Left colon (tissue), 2 donors: ENCODE results near the gene GCN1. TPM values are rescaled to one million over a fixed set of nuclear protein-coding genes. Genes with fewer than 3 reads are reported as not detected.

Source experiments
- ATAC-seq: fragments of 200-7000 bp; cut with Tn5 transposase; one replicate; pipeline ENCODE4 v1.9.1; 2020; ENCODE audit warnings: mild to moderate bottlenecking, moderate library complexity
- DNase-seq, 2 donors: peaks; one replicate each; pipeline ENCODE4 v3.0.0-alpha.2; 2020
- intact Hi-C, 2 donors: fragments of 100-400 bp; cut with DNase I in 1 of 2; cut with micrococcal nuclease in 1 of 2; formaldehyde crosslinking; loops; one replicate each; pipeline versions ENCODE4 v1.11.2 to v1.14.0; 2022; cut with DNase I, micrococcal nuclease
- total RNA-seq, 2 donors: library from RNA; stranded (reverse); fragmentation: NEBNext Ultra II Directional; extraction: Animal tissue kit (Norgen Biotek cat#: 25700); gene quantifications; one replicate each; pipeline ENCODE4 v1.2.1, GENCODE V29; 2021
- donor health status: DM: no; HTN: no; CAD: no.
- donor health status: DM: yes; HTN: yes; CAD: no.

Gene GCN1
- total RNA-seq, 2 donors from 2014 or later: 61.3 to 78.8 TPM

- intact Hi-C loops: no loop called here
- ATAC-seq: no peak
- DNase-seq: no peak
These were observed 84.8 kb downstream of the GCN1 start for GRCh38 chr12:120109570-120110267.

DNA sequence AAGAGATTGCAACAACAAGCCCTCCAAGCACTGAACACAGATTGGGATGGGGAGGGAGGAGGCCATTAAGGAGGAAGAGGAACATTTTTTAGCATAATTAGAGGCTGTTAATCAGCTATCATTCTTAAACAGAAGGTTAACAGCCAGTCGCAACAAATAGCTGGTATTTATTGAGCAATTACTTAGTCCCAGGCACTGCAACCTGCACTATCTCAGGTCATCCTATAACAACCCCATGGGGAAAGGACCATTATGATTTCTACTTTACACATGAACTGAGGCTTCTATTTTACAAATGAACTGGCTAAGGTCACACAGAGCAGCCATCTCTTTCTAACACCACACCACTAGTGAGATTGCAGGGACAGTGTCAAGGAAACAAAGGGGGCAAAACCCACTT lies 88.4 kb downstream of the GCN1 start:
- no peak for ATAC-seq
- DNase-seq: no peak
- intact Hi-C loops: no loop called here

- no peak for ATAC-seq
- intact Hi-C loops: no loop called here
- DNase-seq: no peak
These were observed 91.1 kb downstream of the GCN1 start for GRCh38 chr12:120103371-120103770.

- no peak for DNase-seq
- no peak for ATAC-seq
- intact Hi-C loops: no loop called here
These were observed 91.5 kb downstream of the GCN1 start for GRCh38 chr12:120103044-120103338.

DNA sequence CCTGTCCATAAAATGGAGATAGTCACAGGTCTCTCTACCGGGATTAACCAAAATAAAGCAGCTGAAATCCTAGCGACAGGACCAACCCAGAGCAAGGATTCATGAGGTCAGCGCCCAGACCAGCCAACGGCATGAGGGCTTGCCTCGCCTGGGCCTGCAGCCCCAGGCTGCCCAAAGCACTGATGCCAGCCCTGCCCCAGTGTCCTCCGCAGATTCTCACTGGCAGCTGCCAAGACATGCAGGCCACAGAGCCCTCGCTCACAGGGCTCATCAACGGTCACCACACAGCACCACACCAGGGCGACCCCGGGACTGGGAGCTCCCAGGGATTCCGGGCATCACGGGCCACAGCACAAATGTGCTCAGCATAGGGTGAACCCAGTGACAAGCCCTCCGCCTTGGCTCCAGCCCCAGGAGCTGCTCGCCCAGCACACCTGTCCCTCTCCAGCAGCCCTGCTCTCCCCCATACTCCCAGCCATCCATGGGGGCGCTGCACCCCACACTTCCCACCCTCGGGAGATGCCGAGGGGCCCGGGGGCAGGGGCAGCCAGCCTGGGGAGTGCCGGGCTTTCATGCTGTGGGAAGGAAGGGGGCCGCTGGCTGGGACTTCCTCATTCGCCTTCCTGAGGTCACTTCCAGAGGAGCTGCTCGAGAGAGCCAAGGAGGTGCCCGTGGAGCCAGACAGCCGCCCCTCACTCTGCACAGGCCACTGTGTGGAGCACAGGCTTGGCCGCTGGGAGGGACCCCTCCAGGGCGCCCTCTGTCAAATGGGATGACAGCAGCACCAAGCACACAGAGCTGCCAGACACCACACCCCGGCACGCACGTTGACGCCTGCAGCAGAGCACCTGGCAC lies 92.1 kb downstream of the GCN1 start:
- ATAC-seq: peak; percentile 3
- no peak for DNase-seq
- intact Hi-C loops: no loop called here

- DNase-seq (no peak), ATAC-seq (no peak)
- intact Hi-C loops: no loop called here
These were observed 92.9 kb downstream of the GCN1 start for GRCh38 chr12:120101617-120102016.

- intact Hi-C loops: no loop called here
- no peak for ATAC-seq
- no peak for DNase-seq
These were observed 93.3 kb downstream of the GCN1 start for GRCh38 chr12:120101182-120101581.

DNA sequence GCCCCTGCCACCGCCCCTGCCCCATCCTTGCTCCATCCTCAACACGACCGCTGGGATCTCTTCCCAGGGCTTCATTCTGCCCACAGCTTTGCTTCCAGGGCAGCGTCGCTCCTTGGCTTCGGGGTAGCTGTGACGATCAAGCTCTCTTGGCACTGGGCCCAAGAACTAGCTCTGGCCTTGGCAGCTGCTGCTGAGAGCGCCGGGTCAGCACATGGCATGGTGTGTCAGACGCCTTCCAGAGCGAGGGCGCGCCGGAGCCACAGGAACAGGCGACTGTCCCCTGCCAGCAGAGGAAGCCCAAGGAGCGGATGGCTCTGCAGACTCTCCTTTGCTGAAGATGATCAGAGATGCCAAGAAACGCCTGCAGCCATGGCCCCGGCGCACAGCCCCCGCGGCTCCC lies 93.9 kb downstream of the GCN1 start:
- ATAC-seq (no peak), DNase-seq (peak in 1 of 2 donors; percentile 69)
- intact Hi-C loops: no loop called here

DNA sequence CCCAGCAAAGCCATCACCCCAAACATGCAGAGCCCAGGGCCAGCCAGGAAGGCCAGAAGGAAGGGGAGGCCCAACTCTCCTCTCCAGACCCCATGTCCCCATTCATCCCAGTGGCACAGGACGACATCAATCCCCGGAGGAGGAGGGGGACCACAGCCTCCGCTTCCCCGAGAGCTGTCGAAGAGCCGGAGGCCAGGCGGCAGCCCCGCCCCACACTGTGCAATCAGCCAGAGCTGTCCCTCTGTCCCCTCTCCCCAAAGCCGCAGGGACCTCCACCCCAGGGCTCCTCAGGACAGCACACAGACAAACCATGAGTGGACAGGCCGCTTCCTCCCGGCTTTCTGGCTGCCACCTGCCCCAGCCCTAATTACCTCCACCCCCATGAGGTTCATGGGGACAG lies 94.8 kb downstream of the GCN1 start:
- intact Hi-C loops: no loop called here
- ATAC-seq: no peak
- no peak for DNase-seq

GRCh38 chr12:120098756-120099470 lies 95.6 kb downstream of the GCN1 start:
- intact Hi-C loops: no loop called here
- no peak for DNase-seq
- ATAC-seq: no peak

- DNase-seq (no peak), ATAC-seq (no peak)
- intact Hi-C loops: no loop called here
These were observed 97.8 kb downstream of the GCN1 start for GRCh38 chr12:120096671-120097202.

GRCh38 chr12:120095736-120096135 lies 98.8 kb downstream of the GCN1 start:
- ATAC-seq: no peak
- intact Hi-C loops: no loop called here

GRCh38 chr12:120095331-120095730 lies 99.2 kb downstream of the GCN1 start:
- ATAC-seq: no peak
- intact Hi-C loops: no loop called here
- DNase-seq: no peak

More at GRCh38 chr12:120095736-120096135, 98.8 kb downstream of the GCN1 start:
- no peak for DNase-seq

GRCh38 chr12:120094485-120094884 lies 100.0 kb downstream of the GCN1 start:
- intact Hi-C loops: no loop called here
- ATAC-seq: no peak
- no peak for DNase-seq

DNA sequence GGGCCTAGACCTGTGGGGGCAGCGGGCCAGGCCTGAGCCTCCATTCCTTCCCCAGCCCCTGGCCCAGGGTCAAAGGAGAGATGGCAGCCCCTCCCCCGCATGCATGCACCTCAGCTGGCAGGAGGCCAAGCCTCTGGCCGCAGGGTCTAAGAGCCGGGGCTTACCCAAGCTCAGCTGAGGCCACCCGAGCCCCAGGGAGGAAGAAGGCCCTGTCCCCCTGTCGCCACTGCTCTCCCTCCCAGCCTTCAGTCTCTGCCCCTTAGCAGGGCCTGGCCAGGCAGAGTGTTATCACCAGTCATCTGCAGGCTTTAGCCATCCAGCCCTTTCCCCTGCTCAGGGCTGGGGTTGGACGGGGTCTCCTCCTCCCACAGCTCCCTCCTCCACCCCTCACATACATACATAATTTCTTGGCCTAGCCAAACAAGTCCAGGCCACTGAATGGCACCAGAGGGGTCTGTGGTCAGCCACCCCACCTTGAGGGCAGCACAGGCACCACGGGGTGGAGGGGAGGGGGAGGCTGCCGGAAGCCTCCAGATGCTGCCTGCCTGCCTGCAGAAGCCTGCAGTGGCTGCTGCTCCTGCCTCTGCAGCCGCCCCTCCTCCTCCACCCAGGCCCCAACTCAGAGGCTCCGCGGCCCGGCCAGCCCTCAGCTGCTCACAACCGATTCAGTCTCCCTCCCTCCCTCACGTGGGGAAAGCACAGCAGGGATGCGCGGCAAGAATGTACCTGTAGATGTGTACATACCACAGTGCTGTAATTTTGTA lies 100.7 kb downstream of the GCN1 start:
- ATAC-seq (no peak), DNase-seq (no peak)
- intact Hi-C loops: no loop called here

- DNase-seq: no peak
- no peak for ATAC-seq
- intact Hi-C loops: no loop called here
These were observed 101.3 kb downstream of the GCN1 start for GRCh38 chr12:120093336-120093591.

DNA sequence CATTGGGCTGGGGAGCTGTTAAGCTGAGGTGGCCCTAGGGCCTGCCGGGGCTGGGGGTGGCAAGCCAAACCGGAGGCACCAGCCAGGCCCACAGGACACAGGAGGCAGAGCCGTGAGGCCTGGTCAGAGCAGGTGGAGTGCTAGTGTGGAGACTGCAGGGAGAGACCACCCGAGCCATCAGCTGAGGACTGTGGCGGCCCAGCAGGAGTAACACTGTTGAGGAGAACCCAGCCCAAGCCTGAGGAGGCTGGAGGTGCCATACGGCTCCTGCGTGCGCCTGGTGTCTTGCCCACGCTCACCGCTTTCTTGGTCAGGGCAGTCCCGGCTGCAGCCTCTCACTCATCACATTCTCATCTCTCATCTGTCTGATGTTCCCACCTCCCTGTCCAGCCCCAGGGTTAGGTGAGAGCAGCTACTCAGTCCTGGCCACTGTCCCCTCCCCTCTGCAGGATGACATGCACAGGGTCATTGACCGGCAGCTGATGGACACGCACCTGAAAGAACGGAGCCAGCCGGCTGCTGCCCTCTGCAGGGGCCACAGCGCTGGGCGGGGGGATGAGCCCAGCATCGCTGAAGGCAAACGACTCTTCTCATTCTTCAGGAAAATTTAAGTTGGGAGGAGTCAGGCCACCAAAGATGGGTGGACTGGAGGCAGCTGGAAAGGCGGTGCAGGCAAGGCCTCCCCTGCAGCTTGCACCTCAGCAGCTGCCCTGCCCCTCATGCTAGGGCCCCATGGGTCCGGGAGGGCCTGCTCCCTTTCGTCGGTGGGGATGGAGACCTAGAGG lies 101.8 kb downstream of the GCN1 start:
- peak; percentile 13 for ATAC-seq
- intact Hi-C loops: no loop called here
- DNase-seq: no peak

DNA sequence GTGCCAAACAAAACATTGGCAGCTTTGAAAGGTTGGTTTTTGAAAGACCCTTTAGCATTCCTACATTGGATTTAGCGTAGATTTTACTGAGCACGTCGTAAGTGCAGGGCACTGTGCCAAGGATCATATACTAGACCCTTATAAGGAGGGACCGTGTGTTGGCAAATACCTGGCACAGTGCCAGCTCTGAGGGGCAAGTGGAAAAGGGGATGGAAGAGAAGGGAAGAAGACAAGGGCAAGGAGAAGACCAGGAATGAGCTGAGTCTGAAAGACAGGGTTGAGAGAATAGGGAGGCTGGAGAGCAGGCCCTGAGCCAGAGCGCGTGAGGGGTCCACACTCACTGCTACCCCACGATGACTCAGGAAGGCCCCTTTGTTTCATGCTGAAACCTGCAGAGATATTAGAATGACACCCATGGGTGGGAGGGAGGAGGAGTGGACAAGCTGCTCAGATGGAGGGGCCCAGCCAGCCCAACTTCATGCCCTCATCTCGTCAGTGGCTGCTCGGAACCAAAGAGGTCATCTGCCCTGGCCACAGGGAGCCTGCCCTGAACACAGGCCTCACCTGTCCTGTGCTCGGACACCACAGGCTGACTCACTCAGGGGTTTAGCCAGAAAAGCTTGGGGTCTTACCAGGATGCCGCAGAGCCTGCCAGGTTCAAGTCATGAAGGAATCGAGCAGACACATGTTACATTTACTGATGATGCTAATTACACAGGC lies 103.0 kb downstream of the GCN1 start:
- DNase-seq: no peak
- no peak for ATAC-seq
- intact Hi-C loops: no loop called here
